GM21381 (cell line): ENCODE results near the gene NTN3.
A peak's percentile ranks its signal among the peaks of the same experiment; 100 is the strongest.
"Not testable (repeated sequence)": the region's sequence is repeated elsewhere in the genome, so short reads cannot be mapped to it uniquely, and the experiment has no call there.

Source experiments
- ATAC-seq: cut with Tn5 transposase; IDR thresholded peaks from one replicate; pipeline ENCODE4 v1.9.1; 2021; ENCODE audit warnings: mild to moderate bottlenecking, moderate library complexity; ENCODE audit not compliant: unreplicated experiment

The NTN3 gene

GRCh38 chr16:2439598-2439997 lies 31.5 kb upstream of the NTN3 start:
- ATAC-seq, result no peak

- ATAC-seq, result not testable (repeated sequence)
These were observed 29.8 kb upstream of the NTN3 start for GRCh38 chr16:2441143-2441804.

- no peak for ATAC-seq
These were observed 27.5 kb upstream of the NTN3 start for GRCh38 chr16:2443555-2443954.

- ATAC-seq, result no peak
These were observed 23.0 kb upstream of the NTN3 start for GRCh38 chr16:2447920-2448583.

DNA sequence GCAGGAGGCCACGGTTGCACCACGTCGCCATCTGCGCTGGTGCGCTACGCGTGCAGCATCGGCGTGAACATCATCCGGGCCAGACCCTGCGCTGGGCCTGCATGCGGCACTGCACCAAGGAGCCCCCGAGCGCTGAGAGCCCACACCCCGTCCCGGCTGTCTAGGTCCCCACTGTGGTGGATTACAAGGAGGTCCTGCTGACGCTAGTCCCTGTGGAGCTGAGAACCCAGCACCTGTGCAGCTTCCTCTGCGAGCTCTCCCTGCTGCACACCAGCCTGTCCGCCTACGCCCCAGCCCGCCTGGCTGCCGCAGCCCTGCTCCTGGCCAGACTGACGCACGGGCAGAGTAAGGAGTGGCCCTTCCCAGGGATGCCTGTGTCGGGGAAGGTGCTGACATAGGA lies 22.0 kb upstream of the NTN3 start:
- ATAC-seq, result no peak

DNA sequence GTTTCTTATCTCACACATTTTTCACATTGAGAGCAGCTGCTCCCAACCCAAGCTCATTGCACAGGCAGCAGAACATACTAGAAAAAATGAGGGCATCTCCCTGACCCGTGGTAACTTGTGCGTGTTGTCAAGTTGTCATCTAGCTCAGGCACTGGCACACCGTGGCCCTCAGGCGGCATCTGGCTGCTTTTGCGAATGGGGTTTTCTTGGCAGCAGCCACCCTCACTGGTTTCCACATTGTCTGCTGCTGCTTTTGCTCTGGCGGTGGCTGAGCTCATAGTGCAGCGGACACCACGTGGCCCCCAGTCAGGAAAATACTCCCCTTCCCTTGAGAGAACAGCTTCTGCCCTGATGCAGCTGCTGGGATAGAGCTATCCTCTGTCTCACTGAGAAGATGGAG lies 20.6 kb upstream of the NTN3 start:
- no peak for ATAC-seq

DNA sequence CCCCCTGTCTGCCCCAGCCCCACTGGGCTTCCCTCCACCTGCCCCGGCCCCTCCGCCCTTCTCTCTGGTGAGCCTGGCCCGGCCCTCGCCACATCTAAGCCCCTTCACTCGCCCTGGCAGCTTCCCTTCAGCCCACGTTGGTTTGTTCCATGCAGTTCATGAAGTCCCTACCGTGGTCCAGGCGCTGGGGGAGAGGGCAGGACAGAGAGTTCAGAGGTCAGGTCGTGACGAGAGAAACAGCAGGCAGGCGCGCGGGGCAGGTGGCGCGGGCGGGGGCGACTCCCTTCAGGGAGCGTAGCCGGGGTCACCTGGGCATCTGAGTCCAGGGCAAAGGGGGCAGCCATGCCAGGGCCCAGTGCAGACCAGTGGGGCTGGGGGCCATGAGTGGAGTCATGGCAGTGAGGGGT lies 20.1 kb upstream of the NTN3 start:
- ATAC-seq, result no peak

- ATAC-seq, result no peak
These were observed 19.2 kb upstream of the NTN3 start for GRCh38 chr16:2451851-2452320.

DNA sequence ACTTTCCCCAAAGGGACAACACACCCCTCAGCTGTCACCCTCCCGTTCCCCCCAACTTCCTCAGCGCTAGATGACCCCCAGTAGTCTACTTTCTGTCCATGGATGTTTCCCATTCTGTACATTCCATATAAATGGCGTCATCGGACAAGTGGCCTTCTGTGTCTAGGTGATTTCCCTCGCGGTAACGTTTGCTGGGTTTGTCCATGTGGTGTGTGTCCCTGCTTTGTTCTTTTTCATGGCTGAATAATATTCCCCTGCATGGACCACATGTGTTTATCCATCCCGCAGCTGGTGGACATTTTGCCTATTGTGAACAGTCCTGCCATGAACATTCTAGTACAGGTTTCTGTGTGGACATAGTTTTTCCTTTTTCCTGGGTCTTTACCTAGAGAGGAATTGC lies 18.4 kb upstream of the NTN3 start:
- no peak for ATAC-seq

GRCh38 chr16:2455081-2455845 lies 15.8 kb upstream of the NTN3 start:
- ATAC-seq, result no peak

- no peak for ATAC-seq
These were observed 14.4 kb upstream of the NTN3 start for GRCh38 chr16:2456551-2457153.

DNA sequence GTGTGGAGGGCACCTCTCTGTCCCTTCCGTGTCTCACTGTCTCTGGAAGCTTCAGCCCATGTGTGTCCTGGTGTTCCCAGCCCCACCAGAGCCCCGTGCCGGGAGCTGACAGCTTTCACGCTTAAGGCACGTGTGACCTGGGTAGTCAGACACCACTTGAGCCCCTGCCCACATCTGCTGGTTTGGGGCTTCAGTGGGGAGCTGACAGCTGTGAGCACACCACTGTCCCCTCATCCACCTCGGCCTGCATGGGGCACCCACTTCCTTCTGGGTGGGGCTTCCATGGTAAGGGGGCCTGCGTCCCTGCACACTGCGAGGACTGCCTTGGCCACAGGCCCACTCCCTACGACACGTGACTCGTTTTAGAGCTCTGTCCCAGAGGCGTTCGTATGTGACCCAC lies 13.8 kb upstream of the NTN3 start:
- no peak for ATAC-seq

DNA sequence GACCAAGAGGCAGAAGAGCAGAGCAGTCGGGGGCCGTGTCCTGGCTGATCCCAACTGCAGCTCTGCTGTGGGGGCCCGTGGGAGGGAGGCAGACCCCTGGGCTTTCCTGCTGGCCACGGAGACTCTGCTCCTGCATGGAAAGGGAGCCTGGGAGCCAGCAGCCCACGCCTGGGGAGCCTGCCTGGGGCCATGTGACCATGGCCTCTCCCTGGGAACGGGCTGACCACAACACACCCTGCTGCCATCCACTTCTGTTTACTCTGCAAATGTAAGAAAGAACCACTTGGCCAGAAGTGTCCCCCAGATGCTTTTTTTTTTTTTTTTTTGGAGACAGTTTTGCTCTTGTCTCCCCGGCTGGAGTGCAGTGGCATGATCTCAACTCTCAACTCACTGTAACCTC lies 13.2 kb upstream of the NTN3 start:
- ATAC-seq, result no peak

DNA sequence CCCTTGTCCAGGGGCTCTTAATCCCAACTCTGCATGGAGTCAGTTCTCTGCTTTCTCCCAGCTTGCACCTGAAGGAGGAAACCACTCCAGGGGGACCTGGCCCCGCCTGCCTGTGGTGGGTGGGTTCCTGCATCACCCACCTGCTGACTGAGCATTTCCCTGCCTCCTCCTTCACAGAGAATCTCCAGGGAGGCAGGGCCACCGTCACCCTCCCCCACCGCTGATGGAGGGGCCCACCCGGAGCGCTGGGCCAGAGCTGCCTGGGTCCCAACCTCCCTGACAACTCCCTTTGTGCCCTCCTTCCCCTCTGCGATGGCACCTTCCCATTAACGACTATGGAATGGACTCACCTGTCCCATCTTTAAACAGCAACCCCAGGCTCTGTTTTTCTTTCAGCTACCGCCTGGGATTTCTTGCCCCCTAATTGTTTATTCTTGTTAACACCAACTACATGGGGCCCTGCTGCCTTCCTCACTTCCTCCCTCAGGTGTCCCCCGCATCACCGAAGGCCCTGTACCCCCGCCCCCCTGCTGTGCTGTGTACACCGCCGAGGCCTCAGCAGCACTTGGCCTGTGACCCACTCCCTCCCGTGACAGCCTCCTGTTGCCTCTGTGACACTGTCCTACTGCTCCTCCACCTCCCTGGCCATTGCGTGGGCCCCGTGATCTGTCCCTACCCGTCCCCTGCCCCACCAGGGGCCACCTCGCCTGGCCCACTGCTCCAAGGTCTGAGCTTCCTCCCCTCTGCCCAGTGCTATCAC lies 12.0 kb upstream of the NTN3 start:
- no peak for ATAC-seq

- peak; percentile 89 for ATAC-seq
These were observed 11.3 kb upstream of the NTN3 start, which contains the start of gene TEDC2 for GRCh38 chr16:2459647-2460390. TEDC2 (plus strand) TSS chr16:2460109; CDS start chr16:2460145, 36 bp downstream.

DNA sequence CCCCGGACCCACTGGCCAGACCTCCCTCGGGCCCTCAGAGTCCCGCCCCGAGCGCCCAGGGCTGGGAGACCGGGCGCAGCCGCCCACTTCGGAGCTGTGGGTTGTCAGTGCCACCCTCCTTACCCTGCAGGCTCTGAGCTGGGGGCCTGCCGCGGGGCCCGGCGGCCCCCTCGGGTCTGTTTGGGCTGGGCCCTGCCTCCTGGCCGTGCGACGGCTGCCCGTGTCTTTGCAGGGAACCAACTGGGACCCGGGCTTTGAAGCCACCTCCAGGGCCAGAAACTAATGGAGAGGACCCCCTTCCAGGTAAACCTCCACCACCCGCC lies 10.7 kb upstream of the NTN3 start:
- ATAC-seq, result no peak

DNA sequence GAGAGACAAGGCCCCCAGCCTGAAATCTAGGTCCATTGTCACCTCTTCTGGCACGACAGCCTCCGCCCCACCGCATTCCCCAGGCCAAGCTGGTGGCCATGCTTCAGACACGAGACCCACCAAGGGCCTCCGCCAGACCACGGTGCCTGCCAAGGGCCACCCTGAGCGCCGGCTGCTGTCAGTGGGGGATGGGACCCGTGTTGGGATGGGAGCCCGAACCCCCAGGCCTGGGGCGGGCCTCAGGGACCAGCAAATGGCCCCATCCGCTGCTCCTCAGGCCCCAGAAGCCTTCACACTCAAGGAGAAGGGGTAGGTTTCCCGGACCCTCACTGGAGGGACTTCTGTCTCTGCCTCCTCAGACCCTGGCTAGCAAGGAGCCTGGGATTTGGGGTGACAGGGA lies 10.2 kb upstream of the NTN3 start:
- no peak for ATAC-seq

DNA sequence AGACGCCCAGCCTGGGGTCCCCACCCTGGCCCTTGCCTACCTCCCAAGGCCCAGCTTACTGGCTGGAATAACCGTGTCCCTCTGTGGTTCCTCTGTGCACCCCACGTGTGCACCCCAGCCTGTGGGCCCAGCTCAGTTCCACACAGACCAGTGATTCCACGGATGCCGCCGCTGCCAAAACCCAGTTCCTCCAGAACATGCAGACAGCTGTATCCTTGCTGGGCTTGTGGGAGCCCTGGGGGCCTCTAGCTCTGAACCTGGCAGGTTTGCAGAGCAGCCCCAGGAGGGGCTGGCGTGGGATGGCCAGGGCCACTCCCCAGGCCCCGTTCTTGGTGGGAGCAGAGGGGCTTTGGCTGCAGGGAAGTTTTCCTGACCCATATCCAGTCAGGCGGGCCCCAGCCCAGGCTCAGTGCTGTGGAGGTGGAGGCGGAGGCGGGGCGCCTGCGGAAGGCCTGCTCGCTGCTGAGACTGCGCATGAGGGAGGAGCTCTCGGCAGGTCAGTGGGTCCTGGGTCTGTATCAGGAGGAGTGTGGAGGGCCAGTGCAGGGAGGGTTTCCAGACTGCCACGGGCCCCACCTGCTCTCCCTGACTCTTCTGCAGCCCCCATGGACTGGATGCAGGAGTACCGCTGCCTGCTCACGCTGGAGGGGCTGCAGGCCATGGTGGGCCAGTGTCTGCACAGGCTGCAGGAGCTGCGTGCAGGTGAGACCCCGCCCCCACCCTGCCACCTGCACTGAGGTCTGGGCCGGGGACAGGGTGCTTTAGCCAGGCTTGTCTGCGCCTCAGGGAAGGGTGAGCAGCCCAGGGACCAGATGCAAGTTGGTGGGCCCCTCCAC lies 8.8 kb upstream of the NTN3 start:
- no peak for ATAC-seq

DNA sequence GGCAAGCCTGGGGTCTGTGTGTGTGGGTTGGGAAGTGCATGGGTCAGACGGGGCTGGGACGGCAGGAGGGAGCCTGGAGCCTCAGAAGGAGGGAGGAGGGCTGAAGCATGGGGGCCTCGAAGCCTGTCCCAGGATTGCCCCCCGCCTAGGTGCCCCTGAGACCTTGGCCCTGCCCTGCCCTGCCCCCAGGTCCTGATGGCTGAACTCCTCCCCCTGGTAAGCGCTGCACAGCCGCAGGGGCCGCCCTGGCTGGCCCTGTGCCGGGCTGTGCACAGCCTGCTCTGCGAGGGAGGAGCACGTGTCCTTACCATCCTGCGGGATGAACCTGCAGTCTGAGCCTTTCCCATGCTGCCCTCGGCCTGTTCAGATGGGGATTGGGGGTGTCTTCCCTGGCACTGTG lies 6.8 kb upstream of the NTN3 start:
- no peak for ATAC-seq
